Glomerular visceral epithelial cell (primary cell): Measurements from ENCODE around the gene MRPS27.
A peak's percentile ranks its signal among the peaks of the same experiment; 100 is the strongest.

ENCODE experiments used
- DNase-seq: peaks from one replicate; pipeline ENCODE4 v3.0.0-alpha.2; 2016; ENCODE audit errors: extremely low spot score

The MRPS27 gene

DNA sequence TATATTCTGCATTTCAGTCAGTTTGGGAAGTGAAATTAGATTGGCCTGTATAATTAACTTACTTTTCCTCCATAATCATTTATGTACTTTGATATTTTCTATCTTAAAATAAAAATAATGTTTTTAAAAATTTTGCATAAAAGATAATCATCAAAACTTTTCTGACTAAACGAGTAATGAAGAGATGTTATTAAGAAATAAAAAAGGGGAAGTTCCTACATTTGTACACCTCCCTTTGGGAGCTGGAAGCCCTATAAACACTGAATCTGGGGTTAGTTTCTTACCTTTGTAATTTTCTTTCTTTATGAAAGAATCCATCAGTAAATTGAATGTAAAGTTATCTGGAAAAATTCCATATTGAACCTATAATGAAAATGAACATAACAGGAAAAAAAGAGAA, 86.2 kb downstream of the MRPS27 start:
- DNase-seq: no peak

DNA sequence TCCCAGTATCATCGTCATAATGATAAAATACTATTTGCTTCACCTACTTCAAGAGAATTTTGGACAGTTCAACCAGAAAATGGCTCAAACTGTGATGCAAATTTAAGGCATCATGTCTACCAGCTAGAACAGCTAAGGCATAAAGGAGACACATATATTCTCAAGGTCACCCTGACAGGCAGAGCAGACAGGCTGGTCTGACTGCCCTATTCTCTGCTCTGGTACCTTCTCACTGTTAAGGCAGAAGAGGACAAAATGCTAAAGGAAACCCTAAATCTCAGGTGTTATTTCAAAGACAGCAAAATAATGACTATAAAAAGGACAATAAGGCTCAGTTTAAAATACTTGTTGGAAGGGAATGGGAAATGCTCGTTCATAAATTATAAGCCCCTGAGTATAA, 87.2 kb downstream of the MRPS27 start:
- DNase-seq: no peak

DNA sequence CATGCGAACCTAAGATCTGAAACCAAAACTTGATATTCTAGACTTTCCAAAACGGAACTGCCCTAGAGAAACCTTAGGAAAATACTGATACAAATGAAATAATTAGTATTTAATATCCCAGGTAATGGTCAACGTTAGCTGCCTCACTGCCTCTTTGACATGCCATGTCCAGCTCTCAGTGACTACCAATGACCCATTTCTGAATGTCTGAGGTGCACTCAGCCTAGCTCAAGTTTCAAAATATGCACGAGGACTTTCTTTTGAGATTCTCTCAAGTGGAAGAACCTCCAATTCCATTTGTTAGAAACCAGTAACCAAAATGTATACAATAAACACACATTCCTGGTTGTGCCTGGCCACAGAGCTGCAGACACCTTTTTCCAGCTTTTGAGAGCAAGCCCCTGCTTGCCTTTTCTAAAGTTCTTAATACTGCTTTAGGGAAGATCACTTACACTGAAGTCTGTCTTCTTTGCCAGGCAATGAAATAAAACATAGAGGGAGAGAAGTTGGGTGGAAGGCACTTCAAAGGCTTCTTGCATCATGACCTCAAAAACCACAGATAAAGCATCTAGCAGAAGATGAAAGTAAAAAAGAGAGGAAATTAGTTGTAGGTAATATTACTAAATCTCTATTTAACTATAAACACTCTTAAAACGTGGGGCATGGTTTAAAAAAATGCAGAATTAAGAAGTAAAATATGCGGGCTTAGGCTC, 87.9 kb downstream of the MRPS27 start:
- DNase-seq: no peak

DNA sequence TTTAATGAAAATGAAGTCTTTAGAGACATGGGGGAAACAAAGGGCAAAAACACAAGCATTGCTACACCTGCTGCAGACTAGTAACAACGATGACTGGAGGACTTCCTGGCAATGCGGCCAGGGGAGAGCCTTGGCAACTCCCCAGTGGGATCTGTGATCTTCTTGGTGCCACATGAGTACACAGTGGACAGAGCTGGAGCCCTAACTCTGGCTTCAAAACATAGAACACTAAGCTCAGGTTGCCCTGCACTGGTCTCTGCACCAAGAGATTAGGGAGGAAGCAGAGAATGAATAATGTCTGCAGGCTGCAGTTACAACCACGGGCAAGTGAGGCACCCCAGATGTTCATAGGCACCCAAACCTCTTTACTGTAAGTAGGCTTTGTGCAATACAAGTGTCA, 91.1 kb downstream of the MRPS27 start:
- no peak for DNase-seq

DNA sequence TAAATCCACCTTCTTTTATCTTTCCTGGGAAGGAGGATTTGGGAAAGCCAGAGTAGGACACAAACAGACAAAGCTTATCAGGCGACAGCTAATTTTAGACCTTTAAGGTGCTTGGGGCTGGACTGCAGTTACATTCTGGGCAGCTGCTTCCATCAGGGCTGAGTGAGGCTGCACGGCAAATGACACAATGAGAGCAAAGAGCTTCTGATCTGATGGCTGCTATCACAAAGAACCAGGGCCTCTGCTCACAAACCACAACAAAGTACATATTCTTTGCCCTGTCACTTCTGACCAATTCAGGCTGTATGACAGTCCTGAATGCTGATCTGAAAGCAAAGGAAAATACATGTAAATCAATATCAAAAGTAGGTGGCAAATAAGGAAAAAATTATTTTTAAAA, 93.1 kb downstream of the MRPS27 start:
- no peak for DNase-seq

DNA sequence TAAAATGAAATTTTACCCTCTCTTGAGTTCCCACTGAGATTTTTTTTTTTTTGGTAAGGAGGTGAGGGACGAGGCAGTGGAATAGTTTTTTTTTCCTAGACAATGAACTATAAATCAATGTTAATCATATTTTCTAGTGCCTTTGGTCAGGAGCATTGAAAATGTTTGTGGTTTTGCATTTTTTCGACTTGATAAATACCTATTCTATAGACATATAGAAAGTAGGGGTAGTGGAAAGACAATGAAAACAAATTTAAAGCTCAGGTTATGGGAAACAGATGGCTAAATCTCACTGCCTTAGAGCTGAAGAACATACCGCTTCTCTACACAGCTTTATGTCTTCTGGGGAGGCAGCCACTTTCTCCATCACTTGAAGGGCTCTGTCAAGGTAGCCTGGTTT, 94.3 kb downstream of the MRPS27 start:
- no peak for DNase-seq

DNA sequence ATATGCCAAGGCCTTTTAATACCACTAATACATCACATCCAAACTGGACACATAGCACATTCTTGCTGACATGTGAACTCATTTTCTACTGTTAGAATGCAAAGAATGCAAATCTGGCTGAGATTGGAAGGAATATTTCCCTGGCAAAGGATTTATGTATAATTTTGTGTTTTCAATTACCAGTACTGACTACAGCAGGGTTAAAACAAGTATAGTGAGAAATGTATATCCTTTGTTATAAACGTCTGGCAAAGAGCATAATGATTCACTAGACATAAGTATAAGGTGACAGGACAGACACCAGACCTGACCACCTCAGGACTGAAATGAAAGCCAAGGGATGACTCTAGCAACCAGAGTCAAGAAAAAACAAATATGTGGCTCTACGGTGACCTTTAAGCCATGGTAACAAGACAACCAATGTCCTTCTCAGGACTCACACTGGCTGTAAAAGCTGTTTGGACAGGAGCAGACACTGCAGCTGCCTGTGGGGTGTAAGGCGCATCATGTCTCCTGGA, 95.0 kb downstream of the MRPS27 start:
- no peak for DNase-seq

DNA sequence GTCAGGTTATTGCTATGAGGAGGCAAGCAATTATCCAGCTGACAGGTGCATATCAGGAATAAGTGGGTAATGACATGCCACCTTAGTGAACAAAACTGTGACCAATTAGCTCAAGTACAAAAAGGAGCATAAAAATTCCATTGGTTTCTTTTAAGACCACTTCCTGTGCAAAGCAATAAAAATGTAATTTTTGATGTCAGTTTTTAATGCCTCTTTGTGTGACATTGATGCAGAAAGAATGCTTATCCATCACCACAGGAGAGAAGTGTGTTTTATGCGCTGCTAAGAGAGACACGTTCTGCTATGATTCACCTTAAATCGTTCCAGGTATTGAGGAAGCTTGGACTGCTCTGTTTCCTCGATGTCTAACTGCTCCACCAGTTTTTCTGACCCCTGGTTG, 96.7 kb downstream of the MRPS27 start:
- no peak for DNase-seq

DNA sequence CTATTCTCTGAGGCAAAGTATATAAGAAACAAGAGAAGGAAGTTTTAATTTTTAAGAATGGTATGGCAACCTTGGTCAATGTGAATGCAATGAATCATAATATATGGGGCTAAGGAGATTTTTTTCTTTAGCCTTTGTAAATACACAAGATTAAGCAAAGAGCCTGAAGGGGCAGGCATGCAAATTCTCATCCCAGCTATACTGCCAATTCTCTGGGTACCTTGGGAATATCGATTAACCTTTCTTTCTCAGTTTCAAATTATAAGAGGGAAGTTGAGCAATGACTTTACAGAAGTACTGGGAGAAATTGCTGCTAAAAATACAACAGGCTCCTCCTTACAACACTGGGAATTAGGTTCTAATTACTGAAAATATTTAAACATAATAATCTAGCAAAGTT, 97.5 kb downstream of the MRPS27 start:
- DNase-seq: no peak

DNA sequence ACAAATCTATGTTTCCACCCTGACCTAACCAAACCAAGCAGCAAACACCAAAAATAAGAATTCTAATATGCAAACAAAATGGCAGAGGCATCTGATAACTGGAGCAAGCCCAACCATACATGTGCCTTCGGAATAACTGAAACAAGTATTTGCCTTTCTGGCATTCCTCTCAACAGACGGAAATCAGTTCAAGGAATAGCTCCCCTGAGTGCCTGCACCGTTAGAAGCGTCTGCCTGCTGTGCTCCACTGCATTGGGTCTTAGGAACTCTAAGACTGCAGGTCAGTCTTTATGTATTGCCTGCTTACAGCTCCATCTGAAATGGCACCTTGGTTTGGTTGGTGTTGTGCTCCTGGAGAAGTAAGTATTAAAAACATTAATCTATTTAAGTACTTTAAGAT, 98.5 kb downstream of the MRPS27 start:
- DNase-seq: no peak

DNA sequence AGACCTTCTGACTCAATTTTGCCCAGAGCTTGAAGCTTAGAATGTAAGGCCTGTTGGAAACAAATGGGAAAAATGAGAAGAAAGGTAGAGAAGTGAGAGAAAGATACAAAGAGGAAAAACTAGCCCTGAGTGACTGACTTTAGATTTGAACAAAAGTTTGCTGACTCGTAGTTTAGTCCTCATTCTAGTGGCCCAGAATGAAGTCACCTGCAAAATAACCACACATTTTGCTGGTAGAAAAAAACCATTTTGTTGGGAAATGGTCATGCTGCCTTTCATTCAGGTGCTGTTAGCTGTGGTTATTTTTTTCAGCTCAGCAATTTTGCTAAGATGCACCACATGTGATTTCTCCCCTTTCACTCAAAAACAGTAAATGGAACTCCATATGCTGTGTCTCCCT, 98.9 kb downstream of the MRPS27 start:
- no peak for DNase-seq

DNA sequence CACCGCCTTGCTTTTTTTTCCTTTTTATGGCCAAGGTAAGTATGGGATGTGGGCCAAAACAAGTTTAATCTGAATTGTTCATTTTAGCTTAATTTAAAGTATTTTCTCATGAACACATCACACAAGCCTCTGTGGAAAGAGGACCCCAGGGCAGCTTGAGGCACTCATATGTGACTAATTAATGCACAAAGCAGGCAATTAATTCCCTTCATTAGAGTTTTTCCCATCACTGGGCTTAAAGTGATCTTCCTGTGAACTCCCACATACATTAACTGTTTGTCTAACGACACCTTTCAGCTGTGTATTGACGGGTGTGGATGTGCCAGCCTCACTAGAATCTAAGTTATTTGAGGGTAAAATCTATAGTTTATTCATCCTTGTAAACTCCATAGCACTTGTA, 103.3 kb downstream of the MRPS27 start:
- no peak for DNase-seq

DNA sequence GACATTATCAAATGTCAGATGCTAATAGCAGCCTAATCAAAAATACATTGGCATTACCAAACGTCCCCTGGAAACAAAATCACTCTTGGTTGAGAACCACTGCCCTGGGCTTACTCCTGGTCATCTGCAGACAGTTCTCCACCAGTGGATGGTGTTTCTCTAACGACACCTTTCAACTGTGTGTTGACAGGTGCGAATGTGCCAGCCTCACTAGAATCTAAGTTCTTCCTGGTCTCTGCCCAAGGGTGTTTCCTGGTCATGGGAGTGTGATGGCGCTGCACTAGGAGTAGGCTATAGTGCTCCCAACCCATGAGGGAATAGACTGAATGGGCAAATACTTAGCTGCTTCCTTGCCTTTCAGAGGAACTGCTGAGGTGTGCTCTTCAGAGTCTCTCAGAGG, 105.9 kb downstream of the MRPS27 start:
- DNase-seq: no peak

DNA sequence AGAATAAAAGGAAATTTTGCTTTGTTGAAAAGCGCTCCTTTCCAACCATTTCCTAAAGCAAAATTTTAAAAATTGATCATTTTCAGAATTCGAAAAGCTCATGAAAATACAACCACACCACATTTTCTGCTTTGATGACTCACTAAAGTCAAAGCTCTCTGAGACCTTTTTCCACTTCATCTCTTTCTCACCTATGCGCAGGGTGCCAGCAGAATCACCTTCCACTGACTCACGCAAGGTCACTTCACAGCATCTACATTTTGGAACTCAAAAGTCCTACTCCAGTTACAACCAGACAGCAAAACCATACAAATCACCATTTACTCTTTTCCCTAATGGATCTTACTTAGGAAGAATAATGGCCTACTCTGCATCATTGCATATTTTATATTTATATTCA, 106.6 kb downstream of the MRPS27 start:
- no peak for DNase-seq

DNA sequence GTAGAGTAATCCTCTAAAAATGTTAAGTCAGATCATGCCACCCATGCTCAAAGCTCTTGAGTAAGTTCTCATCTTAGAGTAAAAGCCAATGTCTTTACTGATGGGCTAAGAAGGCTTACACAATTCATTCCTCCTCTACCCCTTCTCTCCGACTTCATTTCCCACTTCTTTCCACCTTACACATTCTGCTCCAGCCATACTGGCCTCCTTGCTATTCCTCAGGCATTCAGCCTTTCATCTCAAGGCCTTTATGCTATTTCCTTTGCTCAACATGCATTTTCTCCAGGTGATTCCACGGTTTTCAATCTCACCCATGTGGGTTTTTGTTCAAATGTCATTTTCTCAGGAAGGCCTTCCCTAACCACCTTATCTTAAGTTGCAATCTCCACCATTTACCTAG, 107.9 kb downstream of the MRPS27 start:
- DNase-seq: no peak

DNA sequence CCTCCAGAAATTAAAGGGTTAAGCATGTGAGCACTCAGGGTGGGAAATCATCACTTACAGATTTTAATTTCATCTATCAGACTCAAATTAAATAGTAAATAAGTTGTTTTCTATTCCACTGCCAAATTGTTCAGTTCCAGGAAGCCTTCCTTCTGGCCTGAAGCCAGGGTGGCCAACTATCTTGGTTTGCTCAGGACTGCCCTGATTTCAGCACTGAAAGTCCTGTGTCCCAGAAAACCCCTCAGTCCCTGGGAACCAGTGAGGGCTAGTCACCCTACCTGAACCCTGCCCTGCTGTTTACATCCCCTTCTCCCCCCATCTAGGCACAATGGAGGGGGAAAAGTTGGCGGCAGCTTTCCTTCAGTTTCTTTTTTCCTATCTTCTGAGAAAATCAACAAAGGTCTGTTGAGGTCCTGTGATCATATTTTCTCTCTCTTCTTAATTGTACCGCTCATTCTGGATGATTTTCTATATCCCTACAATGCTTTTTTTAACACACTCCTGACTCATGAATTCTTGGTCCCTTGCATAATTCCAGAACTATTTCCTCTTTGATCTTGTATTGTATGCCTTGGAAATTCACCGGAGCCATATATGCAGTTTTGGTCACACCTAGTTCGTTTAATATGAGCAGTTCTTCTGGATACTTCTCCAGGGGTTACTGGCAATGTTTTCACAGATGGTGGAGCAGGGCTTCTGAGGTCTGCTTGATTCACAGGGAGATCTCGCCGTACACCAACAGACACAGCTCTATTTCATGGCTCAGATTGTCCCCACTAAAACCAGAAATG, 109.0 kb downstream of the MRPS27 start:
- peak; percentile 84 for DNase-seq

DNA sequence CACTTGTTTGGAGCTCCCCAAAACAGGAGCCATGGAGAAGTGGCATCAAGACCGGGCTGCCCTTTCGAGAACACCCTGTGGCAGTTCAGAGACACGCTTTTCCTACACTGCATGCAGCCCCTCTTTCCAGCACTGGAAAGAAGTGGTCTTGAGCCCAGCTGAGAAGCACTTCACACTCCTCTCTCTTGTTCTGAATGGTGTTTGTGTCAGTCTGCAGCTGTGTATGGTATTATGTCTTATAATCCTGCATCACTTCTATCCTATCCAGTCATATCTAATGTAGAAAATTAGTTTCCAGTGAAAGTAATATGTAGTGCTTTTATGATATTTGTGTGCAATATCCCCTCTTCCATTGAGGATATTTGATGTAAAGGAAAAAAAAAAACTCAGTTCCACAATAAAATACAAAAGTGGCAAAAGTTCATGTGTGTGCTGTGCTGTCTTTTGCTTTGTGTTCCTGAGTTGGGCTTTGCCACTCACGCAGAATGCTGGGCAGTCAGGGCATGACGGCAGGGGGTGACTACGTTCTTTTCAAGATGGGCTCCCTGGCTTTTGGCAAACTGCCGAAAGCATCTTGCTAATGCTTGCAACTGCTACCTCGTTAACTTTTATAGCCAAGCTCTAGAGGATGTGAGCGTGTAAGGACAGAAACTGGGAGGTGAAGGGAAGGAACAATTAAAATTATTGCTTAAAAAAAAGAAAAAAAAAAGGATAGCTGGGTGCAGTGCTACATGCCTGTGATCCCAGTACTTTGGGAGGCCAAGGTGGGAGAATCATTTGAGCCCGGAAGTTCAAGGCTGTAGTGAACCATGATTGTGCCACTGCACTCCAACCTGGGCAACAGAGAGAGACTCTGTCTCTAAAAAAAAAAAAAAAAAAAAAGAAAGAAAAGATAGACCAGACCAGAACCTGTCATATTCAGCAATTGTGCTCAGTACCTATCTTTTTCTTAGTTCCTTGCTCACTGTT, 110.6 kb downstream of the MRPS27 start:
- peak; percentile 60 for DNase-seq

DNA sequence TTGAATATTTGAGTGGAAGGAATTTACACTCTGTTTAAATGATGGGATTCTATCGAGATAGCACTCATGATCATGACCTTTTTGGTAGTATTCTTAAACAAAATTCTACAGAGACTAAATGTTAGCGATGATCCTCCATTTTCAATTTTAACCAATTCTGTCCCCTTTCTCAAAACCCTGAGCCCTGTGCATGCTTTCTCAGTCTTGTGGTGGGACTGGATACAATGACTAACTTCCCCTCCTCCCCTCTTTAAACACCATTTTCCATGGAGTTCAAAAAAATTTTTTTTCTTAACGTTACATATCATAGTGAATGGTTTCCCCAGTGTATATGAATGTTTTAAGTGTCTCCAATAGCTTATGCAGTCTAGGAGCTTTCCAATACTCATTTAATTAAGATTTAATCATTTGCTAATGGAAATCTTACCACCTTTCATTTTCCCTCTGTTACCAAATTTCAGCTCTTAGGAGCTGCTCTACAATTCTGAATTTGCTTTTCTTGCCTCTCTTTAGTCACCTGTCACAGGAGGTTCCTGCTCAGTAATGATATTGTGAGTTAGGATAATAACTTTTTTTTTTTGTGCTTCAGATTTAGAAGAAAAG, 111.6 kb downstream of the MRPS27 start:
- DNase-seq: no peak

DNA sequence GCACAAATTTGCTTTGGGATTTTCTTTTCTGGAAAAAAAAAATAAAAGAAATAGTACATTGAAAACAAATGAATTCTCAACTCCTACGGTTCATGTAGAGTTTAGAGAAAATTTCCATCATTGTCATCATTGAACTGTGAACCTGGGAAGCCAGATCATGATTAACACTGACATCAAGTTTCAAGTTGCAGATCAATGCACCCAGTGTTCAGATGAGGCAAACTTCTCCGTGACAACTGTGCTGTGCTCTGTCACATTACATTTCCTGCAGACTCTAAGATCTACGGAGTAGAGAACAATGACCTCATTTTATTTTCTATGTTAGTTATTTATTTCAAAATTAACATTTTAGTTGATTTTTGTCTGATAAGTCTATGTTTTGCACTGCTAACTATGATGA, 113.0 kb downstream of the MRPS27 start:
- no peak for DNase-seq

DNA sequence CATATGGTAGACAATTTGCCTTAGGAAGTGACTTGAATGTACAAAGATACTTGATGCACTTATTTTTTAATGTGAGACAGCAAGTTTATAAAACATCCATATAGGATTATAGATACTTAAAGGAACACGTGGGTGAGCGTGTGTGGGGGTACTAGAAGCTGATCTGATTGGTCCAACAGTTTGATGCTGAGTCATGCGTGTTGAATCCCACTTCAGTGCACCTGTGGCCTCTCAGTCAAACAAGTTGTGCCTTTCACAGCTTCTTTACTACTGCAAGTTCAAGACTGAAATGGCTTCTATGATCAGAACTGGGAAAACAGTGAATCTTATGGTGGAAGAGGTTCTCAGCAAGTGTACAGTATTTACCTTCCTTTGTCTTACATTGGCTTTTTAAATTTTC, 113.9 kb downstream of the MRPS27 start:
- no peak for DNase-seq

DNA sequence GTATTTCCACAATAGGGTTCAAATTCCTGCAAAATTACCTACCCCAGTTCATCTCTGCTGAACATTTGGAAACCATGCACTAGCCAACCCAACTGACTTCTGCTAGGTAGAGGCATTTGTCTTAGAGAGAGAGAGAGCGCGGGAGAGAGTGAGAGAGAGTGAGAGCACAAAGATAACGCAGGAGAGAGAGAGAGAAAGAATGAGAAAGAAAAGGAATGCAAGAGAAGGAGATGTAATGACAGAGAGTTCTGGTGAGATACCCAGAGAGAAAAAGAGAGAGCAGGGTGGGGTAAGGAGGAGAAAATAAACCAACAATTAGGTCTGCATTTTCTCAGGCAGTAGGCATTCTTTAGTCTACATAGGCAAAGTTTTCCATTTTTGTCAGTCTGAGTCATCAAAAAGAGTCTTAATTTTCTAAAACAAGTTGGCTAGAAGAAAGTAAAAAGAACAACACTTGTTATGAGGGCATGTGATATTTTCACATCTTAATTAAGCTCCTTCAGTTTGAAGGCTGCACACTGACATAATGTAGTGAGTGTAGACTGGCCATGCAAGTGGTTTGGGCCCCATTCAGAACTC, 114.5 kb downstream of the MRPS27 start:
- DNase-seq: no peak
